ENCODE measurements around the gene SMAD2.

DNA sequence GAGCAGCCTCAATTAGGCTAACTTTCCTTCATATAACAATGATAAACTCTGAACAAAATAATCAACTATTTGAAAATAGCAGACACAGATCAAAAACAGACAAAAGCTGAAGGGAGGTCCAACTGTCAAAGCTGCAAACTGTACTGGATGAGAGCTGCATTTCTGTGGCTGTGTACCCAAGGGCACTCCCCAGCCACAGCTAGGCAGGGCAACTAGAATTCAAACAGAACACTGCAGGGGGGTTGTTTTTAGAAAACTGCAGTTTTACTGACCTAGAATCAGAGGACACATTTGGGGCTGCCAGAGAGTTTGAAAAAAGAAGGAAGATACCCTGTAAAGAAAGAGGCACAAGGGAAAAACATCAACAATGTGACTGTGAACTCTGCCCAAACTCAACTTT is 56.8 kb downstream of the SMAD2 start:
- TF ChIP-seq POLR2AphosphoS5 (IDR thresholded peaks at IDR 0.05), result no peak
- TF ChIP-seq, protein P1, sequence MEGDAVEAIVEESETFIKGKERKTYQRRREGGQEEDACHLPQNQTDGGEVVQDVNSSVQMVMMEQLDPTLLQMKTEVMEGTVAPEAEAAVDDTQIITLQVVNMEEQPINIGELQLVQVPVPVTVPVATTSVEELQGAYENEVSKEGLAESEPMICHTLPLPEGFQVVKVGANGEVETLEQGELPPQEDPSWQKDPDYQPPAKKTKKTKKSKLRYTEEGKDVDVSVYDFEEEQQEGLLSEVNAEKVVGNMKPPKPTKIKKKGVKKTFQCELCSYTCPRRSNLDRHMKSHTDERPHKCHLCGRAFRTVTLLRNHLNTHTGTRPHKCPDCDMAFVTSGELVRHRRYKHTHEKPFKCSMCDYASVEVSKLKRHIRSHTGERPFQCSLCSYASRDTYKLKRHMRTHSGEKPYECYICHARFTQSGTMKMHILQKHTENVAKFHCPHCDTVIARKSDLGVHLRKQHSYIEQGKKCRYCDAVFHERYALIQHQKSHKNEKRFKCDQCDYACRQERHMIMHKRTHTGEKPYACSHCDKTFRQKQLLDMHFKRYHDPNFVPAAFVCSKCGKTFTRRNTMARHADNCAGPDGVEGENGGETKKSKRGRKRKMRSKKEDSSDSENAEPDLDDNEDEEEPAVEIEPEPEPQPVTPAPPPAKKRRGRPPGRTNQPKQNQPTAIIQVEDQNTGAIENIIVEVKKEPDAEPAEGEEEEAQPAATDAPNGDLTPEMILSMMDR (IDR thresholded peaks at IDR 0.05), result no peak
